Endometrial microvascular endothelial cells (primary cell): ENCODE data around the gene STAT4. TPM values are rescaled to one million over a fixed set of nuclear protein-coding genes. Genes with fewer than 3 reads are reported as not detected.

ENCODE experiments used
- in situ Hi-C: cut with HindIII; loops from 2 replicates; pipeline ENCODE4 v1.10.0; 2017; ENCODE audit warnings: low sequenced_read_pairs, low pct_unique_long_range_greater_than_20kb; ENCODE audit errors: inconsistent ontology term
- total RNA-seq: library from RNA; depleted of rRNA; stranded (reverse); fragments of >200 nt; gene quantifications from one replicate; pipeline ENCODE4 v1.2.3, GENCODE V29; 2015; ENCODE audit errors: inconsistent ontology term

STAT4 gene
- total RNA-seq, 1 donor from 2014 or later, result not detected

DNA sequence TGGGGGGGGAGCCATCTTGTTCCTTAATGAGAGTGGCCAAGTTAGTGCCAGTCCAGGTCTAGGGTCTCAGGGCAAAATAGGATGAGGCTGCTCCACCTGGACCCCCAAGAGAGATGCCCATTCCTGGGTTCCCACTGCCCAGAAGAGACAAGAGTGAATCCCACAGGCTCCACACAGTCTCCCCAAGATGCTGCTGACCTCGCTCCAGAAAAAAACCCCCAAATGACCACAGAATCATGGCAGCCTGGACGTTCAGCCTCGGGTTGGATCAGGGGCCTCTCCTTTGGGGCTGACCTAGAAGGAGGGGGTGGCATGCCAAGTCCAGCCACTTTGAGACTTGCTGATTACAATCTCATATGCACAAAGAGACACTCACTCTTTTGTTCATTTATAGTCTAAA is 161.9 kb downstream of the STAT4 start:
- in situ Hi-C loops, result no loop called here

DNA sequence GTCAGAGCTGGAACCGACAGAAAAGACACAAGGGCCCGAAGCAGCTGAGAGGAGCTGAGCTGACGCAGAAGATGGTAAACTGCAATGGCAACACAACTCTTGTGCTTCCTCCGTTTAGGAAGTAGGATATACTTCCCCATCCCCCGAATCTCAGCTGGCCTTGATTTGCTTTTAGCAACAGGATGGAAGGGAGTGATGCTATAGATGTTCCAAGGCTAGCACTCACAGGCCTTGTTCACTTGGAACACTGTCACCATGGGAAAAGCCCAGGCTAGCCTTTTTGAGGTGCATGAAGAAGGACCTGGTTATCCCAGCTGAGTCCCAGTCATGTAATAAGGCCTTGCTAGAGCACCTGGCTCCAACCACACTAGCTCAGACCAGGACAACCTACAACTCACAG is 162.9 kb downstream of the STAT4 start:
- in situ Hi-C loops, result no loop called here

DNA sequence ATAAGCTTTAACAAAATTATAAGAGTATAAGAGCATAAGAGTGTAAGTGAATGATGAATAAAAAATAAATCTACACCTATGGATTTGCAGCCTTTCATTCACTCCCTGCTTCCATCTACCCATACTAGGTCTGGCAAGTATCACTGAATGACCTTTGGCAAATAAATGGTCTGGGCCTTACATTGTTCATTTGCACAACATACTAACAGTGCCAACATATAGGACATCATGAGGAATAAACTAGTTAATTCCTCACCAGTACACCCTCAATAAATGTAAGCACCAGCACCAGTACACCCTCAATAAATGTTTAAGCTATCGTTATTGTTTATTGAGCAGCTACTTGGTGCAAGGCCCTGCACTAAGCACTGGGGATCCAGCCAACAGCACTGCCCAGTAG is 163.7 kb downstream of the STAT4 start:
- in situ Hi-C loops, result no loop called here

DNA sequence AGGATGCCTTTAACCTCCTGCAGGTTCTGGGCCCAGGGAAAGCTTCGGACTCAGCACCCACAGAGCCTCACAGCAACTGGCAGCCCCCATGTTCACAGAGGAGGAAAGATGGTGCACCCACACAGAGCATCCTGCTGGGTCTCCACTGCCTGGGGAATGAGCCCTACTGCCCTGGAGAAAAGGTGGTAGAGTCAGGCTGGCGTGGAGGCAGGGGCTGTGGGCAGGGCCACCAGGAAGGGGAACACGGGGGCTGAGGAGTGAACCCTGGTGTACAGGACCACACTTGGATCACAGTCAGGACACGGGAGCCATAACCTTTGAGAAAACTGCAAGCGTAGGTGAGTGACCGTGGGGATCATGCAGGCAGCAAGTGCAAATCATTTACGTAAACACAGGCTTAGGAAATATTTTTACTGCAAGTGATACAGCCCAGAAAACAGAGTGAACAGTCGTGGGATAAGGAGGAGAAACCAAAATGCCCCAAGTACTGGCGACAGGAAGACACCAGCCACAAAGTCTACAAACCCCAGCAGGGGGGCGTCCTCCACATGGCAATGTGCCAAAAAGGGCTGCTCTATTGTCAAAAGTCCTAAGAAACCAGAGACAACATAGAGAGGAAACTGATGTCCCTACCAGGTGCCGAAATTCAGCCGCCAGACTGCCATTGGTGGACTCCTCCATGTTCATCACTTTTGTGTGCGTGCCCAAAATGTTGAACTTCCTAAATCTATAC is 164.4 kb downstream of the STAT4 start:
- in situ Hi-C loops, result no loop called here

DNA sequence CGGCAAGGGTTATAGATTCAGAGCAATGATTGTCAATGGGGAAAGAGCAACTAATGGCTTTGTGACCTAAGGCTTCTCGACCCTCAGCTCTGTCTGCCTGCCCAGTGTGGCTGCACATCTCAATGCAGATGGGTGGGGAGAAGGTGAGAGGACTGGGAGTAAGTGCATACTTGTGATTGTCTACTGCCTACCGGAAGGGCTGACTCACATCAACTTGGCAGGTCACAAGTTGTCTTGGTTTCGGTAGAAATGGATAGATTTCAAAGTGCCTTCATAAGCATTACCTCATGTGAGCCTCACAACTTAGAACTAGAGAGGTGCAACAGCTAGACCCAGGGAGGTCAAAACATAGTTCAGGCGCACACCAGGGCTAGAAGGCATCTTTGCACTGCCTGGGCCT is 166.2 kb downstream of the STAT4 start:
- in situ Hi-C loops, result no loop called here

DNA sequence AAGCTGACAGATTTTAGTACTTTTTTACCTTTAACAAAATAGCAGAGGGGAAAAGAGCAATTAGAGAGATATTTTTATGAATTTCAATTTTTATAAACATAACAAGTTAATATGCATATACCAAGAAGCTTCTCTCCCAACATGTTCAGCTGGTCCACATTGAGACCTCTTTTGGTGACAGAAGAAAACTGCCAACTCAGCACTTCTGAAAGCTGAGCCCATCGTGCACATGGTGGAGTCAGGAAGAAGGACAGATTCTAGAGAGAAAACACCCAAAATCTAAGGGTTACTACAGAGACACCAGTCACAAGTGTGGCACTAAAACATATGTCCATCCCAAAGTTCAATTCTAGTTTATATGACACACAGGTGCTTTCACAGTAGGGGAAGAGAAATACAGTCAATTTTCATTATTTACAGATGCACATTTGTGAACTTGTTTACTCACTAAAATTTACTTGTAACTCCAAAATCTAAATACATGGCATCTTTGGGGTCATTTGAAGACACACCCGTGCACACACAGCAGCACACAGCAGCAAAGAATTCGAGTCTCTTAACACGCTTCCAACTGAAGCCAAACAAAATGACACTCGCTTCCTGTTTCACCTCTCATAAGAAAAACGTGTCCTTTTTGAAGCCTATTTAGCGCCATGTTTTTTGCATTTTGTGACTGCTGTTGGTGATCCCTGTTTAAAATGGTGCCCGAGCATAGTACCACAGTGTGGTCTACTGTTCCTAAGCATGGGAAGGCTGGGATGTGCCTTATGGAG is 168.3 kb downstream of the STAT4 start:
- in situ Hi-C loops, result no loop called here

DNA sequence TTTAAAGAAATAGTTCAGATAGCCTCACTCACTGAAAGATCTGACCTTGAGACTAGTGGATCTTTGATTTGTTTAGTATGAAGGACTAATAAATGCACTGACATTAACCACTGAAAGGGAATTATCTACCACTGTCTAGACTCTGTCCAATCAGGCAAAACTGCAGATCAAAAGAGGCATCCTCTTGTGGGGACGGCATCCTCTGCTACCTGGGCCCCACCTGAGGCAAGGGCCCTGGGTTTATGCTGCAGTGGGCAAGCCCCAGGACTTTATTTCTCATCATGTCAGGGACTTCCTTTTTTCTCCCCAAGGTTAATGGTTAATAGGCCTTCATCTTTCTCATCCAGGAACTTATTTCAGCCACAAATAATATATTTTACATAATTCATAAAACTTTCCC is 169.1 kb downstream of the STAT4 start:
- in situ Hi-C loops, result no loop called here

DNA sequence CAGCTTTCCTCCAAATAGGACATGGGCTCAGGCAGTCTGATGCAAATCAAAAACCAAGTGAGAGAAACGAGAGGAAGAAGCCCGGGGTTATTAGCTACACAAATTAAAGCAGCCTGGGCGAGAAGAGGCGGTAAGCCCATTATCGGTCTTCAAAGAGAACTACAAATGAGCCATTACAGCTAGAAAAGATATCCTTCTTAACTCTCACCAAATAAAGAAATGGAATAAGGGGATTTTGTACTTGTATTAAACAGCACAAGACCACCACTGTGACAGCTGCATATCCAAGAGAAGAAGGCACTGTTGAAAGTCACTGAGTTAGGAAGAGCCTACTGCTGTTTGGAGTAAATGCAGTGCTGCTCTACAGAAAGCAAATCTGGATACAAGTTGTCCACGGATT is 169.5 kb downstream of the STAT4 start:
- in situ Hi-C loops, result no loop called here

DNA sequence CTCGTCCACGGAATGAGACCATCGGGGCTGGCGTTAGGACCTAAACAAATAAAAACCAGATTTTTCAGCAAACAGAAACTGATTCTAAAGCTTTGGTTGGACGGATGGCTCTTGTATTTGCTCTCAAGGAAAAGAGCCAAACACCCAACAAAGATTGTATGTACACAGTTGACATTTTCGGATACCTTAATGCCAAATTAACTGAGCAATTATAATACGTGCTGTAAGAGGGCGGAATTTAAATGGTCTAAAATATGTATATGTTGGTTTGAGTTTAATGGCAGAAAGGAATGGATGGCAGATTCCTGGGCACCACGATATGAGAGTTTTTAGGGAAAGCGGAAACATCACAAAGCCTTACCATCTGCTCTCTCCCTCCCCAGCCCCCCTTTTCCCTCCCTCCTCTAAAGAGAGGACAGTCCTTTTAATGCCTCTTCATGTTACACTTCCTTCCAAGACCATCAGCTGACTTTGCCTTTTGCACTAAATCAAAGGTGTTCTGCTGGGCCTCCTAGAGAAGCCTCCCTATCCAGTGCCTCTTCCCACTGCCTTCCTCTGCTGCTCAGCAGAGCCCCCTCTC is 170.1 kb downstream of the STAT4 start:
- in situ Hi-C loops, result no loop called here

DNA sequence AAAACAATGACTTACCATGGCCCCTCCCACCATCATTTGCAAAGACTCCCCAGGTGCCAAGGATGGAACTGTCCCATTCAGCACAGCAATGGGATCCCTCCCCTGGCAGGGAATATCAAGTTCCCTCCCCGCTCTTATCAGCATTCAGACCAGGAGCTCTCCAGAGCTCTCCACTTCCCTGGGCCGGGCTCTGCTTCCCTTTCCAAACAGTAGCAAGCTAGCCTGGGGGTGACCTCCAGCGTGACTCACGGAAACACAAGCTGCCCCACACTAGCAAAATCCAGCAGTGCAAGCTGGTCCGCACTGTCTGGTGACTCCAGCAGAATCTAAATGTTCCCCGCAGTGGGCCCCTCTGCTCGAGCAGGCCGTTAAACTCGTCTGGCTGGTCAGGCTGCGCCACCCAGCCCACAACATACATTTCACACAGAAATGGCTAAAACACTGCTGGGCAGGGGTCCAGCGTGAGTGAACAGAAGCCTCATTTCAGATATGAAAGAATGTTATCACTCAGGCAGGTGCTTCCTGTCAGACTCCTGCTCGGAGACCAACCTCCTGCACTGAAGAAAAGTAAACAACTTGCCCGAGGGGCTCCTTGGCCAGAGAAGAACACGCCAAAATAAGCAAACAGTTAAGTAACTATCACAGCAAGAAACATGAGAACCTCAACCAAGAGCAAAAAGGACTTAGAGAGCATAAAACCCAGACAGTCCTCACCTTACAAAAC is 170.7 kb downstream of the STAT4 start:
- in situ Hi-C loops, result no loop called here

Other genes starting within 250 kb of the STAT4 start
- gene STAT1, start 136.8 kb downstream of the STAT4 start, total RNA-seq, result 65.8 TPM
- 65.4 TPM for gene MYO1B, start 94.4 kb upstream of the STAT4 start, total RNA-seq